HUES6 (cell line): Measurements from ENCODE around the gene GATA5.

Experiments
- H3K27ac ChIP-seq: 2 replicates; pipeline ENCODE4 v1.7.0; 2013; ENCODE audit warnings: low read depth, mild to moderate bottlenecking, low read length, inconsistent platforms
- H3K27me3 ChIP-seq: 2 replicates; pipeline ENCODE4 v1.6.1; 2013; ENCODE audit warnings: low read length; ENCODE audit not compliant: control insufficient read depth, insufficient read depth
- H3K36me3 ChIP-seq: 2 replicates; pipeline ENCODE4 v1.6.1; 2013; ENCODE audit warnings: low read length; ENCODE audit not compliant: control insufficient read depth, insufficient read depth
- H3K4me1 ChIP-seq: 2 replicates; pipeline ENCODE4 v1.6.1; 2013; ENCODE audit warnings: low read length; ENCODE audit not compliant: control insufficient read depth, insufficient read depth
- H3K4me3 ChIP-seq: 2 replicates; pipeline ENCODE4 v1.5.1; 2013; ENCODE audit warnings: low read depth, low read length
- H3K9ac ChIP-seq: one replicate; pipeline ENCODE4 v1.6.1; 2013; ENCODE audit warnings: mild to moderate bottlenecking, low read length
- H3K9me3 ChIP-seq: 2 replicates; pipeline ENCODE4 v1.6.1; 2013; ENCODE audit warnings: low read depth, low read length; ENCODE audit not compliant: control insufficient read depth, insufficient read depth

The GATA5 gene

GRCh38 chr20:62515826-62516225 is 40.0 kb upstream of the GATA5 start:
- no peaks in the 10 kb centered on the region for H3K36me3 ChIP-seq
- no peak overlapping the region for H3K27ac ChIP-seq
- no peaks in the 10 kb centered on the region for H3K9me3 ChIP-seq
- no peak overlapping the region for H3K4me3 ChIP-seq
- H3K4me1 ChIP-seq, result no peaks in the 10 kb centered on the region; the same call in 1 of the 2 replicates
- H3K27me3 ChIP-seq, result no peaks in the 10 kb centered on the region
- no peak overlapping the region for H3K9ac ChIP-seq

DNA sequence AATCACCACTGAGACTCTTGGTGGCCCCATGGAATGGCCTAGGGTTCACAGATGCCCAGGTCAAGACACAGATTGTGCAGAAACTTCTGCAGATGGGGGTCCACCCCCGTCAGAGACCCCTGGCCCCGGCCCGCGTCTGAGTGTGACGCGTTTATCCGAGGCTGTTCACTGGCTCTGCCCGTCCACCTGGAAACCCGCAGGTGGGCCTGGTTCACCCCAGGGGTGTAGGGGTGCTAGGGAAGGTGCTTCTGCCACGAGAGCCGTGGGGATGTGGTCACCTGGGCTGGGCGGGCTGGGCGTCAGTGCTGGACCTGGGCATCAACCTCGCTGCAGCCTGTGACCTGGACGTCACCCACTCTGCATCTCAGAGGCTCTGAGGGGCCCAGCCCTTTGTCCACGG is 39.5 kb upstream of the GATA5 start:
- Histone ChIP-seq H3K4me1 (no peaks in the 10 kb centered on the region; the same call in 1 of the 2 replicates), H3K27ac (no peak overlapping the region), H3K36me3 (no peaks in the 10 kb centered on the region), H3K27me3 (no peaks in the 10 kb centered on the region), H3K9me3 (no peaks in the 10 kb centered on the region), H3K9ac (no peak overlapping the region), H3K4me3 (no peak overlapping the region)

- no peaks in the 10 kb centered on the region for H3K9me3 ChIP-seq
- no peaks in the 10 kb centered on the region for H3K27me3 ChIP-seq
- H3K27ac ChIP-seq, result no peak overlapping the region
- H3K36me3 ChIP-seq, result no peaks in the 10 kb centered on the region
- no peak overlapping the region for H3K9ac ChIP-seq
- no peak overlapping the region for H3K4me3 ChIP-seq
- H3K4me1 ChIP-seq, result no peaks in the 10 kb centered on the region; the same call in 1 of the 2 replicates
Measured at GRCh38 chr20:62513991-62514390, 38.2 kb upstream of the GATA5 start.

DNA sequence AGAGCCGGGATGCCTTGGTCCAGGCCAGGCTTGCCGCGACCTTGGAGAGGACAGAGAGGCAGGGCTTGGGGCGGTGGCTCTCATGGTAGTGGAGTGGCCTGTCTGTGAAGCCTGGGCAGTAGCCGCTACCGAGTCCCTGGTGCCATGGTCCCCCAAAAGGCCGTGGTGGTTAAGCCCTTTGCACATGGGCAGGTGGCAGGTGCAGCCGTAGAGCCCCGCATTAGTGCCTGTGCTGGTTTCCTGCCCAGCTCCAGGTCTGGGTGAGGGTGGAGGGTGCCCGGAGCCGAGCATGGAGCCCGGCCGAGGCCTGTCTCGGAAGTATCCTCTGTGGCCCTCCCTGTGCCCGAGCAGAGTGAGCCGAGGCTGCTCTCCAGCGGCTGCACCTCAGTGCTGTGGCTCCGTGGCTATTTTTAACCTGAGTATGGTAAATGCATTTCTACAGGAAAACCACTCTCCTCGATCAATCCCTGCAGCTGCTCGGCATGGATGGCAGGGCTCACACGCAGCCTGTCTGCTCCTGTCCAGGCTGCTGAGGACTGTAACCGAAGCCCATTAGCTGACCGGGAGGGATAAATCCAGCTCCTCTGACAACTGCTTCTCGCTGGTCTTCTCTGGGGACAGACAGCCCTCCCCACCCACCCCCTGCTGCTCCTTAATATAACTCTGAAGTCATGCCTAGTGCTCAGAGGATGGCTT is 36.3 kb upstream of the GATA5 start:
- Histone ChIP-seq H3K36me3 (no peaks in the 10 kb centered on the region), H3K9me3 (no peaks in the 10 kb centered on the region), H3K27me3 (no peaks in the 10 kb centered on the region), H3K27ac (no peak overlapping the region), H3K4me3 (no peak overlapping the region), H3K9ac (no peak overlapping the region), H3K4me1 (no peaks in the 10 kb centered on the region; the same call in 1 of the 2 replicates)

GRCh38 chr20:62511300-62511914 is 35.6 kb upstream of the GATA5 start:
- H3K4me1 ChIP-seq, result no peaks in the 10 kb centered on the region; the same call in 1 of the 2 replicates
- H3K27me3 ChIP-seq, result no peaks in the 10 kb centered on the region

GRCh38 chr20:62508641-62509051 is 32.9 kb upstream of the GATA5 start:
- no peaks in the 10 kb centered on the region for H3K27me3 ChIP-seq
- no peak overlapping the region for H3K9ac ChIP-seq
- no peaks in the 10 kb centered on the region; the same call in 1 of the 2 replicates for H3K4me1 ChIP-seq
- H3K4me3 ChIP-seq, result no peak overlapping the region
- H3K9me3 ChIP-seq, result no peaks in the 10 kb centered on the region
- H3K36me3 ChIP-seq, result no peaks in the 10 kb centered on the region
- H3K27ac ChIP-seq, result no peak overlapping the region

More at GRCh38 chr20:62511300-62511914, 35.6 kb upstream of the GATA5 start:
- Histone ChIP-seq H3K27ac (no peak overlapping the region), H3K9ac (no peak overlapping the region), H3K9me3 (no peaks in the 10 kb centered on the region), H3K36me3 (no peaks in the 10 kb centered on the region), H3K4me3 (no peak overlapping the region)

DNA sequence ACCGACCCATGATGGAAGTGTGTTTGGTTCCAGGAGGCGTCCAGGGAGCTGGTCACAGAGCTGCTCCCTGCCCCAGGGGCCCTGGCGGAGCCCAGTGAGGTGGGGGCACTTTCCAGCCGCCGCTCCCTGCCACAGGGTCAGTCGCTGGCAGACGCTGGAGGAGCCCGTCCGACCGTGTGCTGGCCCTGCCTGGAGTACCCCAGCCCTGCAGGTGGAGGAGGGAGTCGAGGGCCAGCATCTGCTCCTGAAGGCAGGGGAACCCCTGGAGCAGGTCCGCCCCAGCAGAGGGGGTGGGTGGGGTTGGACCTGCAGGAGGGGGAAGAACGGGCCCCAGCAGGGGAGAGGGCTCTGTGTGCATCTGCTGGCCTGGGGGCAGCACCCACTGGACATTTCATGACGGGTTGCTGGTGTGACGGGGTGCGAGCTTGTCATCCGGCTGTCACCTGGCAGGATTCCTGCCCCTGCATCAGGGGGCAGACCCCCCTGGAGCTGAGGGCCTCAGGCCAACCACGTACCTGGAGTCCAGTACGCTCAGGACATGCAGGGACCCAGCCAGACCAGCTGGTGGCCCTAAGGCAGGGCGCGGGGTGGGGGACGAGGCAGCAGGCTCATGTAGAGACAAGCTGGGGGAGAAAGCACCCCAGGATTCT is 32.3 kb upstream of the GATA5 start:
- no peaks in the 10 kb centered on the region for H3K27me3 ChIP-seq
- no peak overlapping the region for H3K4me3 ChIP-seq
- H3K9ac ChIP-seq, result no peak overlapping the region
- H3K4me1 ChIP-seq, result no peaks in the 10 kb centered on the region; the same call in 1 of the 2 replicates
- H3K9me3 ChIP-seq, result no peaks in the 10 kb centered on the region
- no peaks in the 10 kb centered on the region for H3K36me3 ChIP-seq
- no peak overlapping the region for H3K27ac ChIP-seq

DNA sequence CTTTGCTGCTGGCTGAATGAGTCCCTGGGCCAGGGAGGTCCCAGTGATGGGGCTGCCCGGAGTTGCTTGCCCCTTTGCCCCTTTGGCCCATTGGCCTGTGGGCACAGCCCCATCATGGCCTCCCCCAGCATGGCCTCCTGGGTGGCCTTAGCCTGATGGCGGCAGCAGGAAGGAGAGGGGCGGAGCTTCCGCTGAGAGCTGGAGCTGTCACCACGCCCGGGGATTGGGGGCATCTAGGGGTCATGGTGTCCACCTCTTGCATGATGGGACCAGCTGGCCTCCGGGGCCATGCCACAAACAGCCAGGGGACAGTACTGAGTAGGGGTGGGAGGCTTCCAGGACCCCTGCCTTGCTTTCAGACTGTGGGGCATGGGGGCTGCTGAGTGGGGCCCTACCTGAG is 31.5 kb upstream of the GATA5 start:
- Histone ChIP-seq H3K36me3 (no peaks in the 10 kb centered on the region), H3K9ac (no peak overlapping the region), H3K9me3 (no peaks in the 10 kb centered on the region), H3K27me3 (no peaks in the 10 kb centered on the region), H3K4me3 (no peak overlapping the region), H3K27ac (no peak overlapping the region), H3K4me1 (no peaks in the 10 kb centered on the region; the same call in 1 of the 2 replicates)

- no peak overlapping the region for H3K27ac ChIP-seq
- H3K36me3 ChIP-seq, result no peaks in the 10 kb centered on the region
- no peak overlapping the region for H3K9ac ChIP-seq
- no peaks in the 10 kb centered on the region; the same call in 1 of the 2 replicates for H3K4me1 ChIP-seq
- no peaks in the 10 kb centered on the region for H3K9me3 ChIP-seq
- H3K4me3 ChIP-seq, result no peak overlapping the region
- H3K27me3 ChIP-seq, result no peaks in the 10 kb centered on the region
Measured at GRCh38 chr20:62506791-62507190, 31.0 kb upstream of the GATA5 start.

GRCh38 chr20:62506087-62506486 is 30.3 kb upstream of the GATA5 start:
- no peaks in the 10 kb centered on the region for H3K27me3 ChIP-seq
- H3K9me3 ChIP-seq, result no peaks in the 10 kb centered on the region
- no peak overlapping the region for H3K4me3 ChIP-seq
- no peak overlapping the region for H3K9ac ChIP-seq
- H3K36me3 ChIP-seq, result no peaks in the 10 kb centered on the region
- no peak overlapping the region for H3K27ac ChIP-seq
- no peaks in the 10 kb centered on the region; the same call in 1 of the 2 replicates for H3K4me1 ChIP-seq
